HG02759 (cell line): ENCODE data around the gene CD1E.
"Not testable (repeated sequence)": the region's sequence is repeated elsewhere in the genome, so short reads cannot be mapped to it uniquely, and the experiment has no call there.

ENCODE experiments used
- ATAC-seq: cut with Tn5 transposase; IDR thresholded peaks from one replicate; pipeline ENCODE4 v1.9.1; 2021; ENCODE audit warnings: mild to moderate bottlenecking, moderate library complexity; ENCODE audit not compliant: unreplicated experiment

Gene CD1E

GRCh38 chr1:158353303-158354075, at the start of gene CD1E:
TSS of gene CD1E (plus strand) at chr1:158353894. CDS start at chr1:158353989, 95 bp downstream.
- no peak for ATAC-seq

- peak; percentile 71 for ATAC-seq
Measured at GRCh38 chr1:158310623-158311022, 43.1 kb upstream of the CD1E start.

- ATAC-seq, result no peak
Measured at GRCh38 chr1:158311066-158311465, 42.6 kb upstream of the CD1E start.

GRCh38 chr1:158323866-158324265, 29.8 kb upstream of the CD1E start:
- no peak for ATAC-seq

- no peak for ATAC-seq
Measured at GRCh38 chr1:158324395-158324794, 29.3 kb upstream of the CD1E start.

- ATAC-seq, result no peak
Measured at GRCh38 chr1:158327481-158327880, 26.2 kb upstream of the CD1E start.

GRCh38 chr1:158328426-158328825, 25.3 kb upstream of the CD1E start:
- ATAC-seq, result no peak

- no peak for ATAC-seq
Measured at GRCh38 chr1:158329300-158329699, 24.4 kb upstream of the CD1E start.

GRCh38 chr1:158329733-158330132, 24.0 kb upstream of the CD1E start:
- no peak for ATAC-seq

GRCh38 chr1:158330391-158331105, 23.1 kb upstream of the CD1E start:
- ATAC-seq, result no peak

GRCh38 chr1:158331106-158331425, 22.6 kb upstream of the CD1E start:
- ATAC-seq, result no peak

GRCh38 chr1:158331481-158332150, 22.1 kb upstream of the CD1E start, which contains the start of gene CD1B:
TSS of gene CD1B (minus strand) at chr1:158331531. CDS start at chr1:158331423, 108 bp downstream.
- ATAC-seq, result no peak

GRCh38 chr1:158333405-158334155, 20.1 kb upstream of the CD1E start:
- ATAC-seq, result no peak

GRCh38 chr1:158334526-158335212, 19.0 kb upstream of the CD1E start:
- ATAC-seq, result no peak

GRCh38 chr1:158335213-158335532, 18.5 kb upstream of the CD1E start:
- no peak for ATAC-seq

GRCh38 chr1:158336413-158336812, 17.3 kb upstream of the CD1E start:
- ATAC-seq, result not testable (repeated sequence)

- not testable (repeated sequence) for ATAC-seq
Measured at GRCh38 chr1:158348946-158349345, 4.7 kb upstream of the CD1E start.

GRCh38 chr1:158354255-158354654, 561 bp downstream of the CD1E start:
- no peak for ATAC-seq

- ATAC-seq, result no peak
Measured at GRCh38 chr1:158355773-158356285, 2.1 kb downstream of the CD1E start.

GRCh38 chr1:158356616-158357015, 2.9 kb downstream of the CD1E start:
- ATAC-seq, result no peak
